Stimulated activated CD8-positive, alpha-beta memory T cell treated with anti-CD3 and anti-CD28 coated beads, Interleukin-7, amount 100 ng/mL, for 1 hour (primary cell): ENCODE data around the gene ADRA2B.

ENCODE experiments used
- DNase-seq, 2 donors: peaks; one replicate each; pipeline ENCODE4 v3.0.0-alpha.2; 2020; ENCODE audit warnings: low read depth in 2 of 2

ADRA2B gene

GRCh38 chr2:96117701-96118588 is 1.6 kb upstream of the ADRA2B start:
- no peak for DNase-seq

DNA sequence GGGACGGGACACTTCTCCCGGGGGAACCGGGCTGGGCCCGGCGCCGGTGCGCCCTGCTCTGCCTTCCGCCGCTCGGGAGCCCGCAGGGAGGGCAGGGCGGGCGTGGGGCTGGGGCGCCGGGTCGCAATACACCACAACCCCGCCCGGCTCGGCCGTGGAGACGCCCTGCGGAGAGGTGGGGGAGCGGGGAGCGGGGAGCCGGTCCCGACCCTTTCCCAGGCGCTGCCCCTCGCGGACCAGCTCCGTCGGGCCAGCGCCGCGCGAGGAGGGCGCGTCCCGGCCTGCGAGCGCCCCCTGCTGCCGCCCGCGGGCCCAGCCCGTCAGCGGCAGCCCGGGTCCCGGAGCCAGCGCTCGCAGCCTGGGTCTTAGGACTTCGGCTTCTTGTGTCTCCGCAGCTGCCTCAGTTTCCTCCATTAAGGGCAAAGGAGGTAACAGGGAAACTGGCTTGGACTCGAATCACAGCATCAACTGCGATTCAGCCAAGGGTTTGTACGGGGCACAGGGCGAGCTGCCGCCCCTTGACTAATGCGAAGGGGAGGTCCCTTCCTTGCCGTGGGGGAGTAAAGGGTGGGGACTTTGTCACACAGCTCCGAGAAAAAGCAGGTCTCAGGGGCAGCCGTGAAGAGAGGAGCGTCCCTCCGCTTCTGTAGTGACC is 635 bp upstream of the ADRA2B start:
- no peak for DNase-seq

DNA sequence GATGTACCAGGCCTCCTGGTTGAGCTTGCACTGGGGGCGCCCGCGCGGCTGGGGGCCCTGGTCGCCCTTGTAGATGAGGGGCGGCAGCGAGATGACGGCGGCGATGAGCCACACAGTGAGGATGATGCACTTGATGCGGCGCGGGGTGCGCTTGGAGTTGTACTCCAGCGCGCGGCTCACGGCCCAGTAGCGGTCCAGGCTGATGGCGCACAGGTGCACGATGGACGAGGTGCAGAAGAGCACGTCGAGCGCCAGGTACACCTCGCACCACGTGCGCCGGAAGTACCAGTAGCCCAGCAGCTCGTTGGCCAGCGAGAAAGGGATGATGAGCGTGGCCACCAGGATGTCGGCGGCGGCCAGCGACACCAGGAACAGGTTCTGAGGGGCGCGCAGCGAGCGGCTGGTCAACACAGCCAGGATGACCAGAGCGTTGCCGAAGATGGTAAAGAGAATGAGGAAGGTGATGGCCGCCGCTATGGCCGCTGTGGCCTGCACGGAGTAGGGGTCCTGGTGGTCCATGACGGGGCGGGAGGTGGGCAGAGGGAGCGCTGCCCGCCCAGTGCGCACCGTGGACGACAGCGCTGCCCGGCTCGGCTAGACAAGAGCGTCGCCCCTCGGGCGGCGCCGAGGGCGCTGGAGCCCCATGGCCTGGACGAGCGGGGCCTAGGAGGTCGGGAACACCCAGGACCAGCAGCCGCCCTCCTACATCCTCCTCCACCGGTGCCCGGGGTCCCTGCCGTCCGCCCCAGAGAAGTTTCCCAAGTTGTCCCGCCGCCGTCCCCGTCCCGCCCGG is 544 bp downstream of the ADRA2B start:
- DNase-seq, result no peak

DNA sequence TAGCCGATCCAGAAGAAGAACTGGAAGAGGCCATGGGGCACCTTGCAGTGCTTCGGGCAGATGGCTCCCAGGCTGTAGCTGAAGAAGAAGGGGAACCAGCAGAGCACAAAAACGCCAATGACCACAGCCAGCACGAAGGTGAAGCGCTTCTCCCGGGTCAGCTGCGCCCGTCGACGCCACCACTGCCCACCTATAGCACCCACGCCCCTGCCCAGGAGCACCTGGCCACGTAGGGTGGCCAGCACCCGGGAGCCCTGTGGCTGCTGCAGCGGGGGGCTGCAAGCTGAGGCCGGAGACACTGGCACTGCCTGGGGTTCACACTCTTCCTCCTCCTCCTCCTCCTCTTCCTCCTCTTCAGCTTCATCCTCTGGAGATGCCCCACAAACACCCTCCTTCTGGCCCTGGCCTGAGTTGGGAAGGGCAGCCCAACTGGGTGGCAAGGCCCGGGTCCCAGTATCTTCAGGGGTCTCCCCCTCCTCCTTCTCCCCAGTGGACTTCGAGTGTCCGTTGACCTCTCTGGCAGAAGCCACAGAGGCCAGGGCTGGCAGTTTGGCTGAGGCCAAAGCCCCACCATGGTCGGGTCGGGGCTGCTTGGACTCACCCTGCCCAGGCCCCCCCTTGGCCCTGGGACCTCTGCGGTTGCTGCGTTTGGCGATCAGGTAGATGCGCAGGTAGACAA is 1.3 kb downstream of the ADRA2B start:
- DNase-seq, result no peak

- DNase-seq, result no peak
Observed at GRCh38 chr2:96114546-96114902, 1.8 kb downstream of the ADRA2B start.

DNA sequence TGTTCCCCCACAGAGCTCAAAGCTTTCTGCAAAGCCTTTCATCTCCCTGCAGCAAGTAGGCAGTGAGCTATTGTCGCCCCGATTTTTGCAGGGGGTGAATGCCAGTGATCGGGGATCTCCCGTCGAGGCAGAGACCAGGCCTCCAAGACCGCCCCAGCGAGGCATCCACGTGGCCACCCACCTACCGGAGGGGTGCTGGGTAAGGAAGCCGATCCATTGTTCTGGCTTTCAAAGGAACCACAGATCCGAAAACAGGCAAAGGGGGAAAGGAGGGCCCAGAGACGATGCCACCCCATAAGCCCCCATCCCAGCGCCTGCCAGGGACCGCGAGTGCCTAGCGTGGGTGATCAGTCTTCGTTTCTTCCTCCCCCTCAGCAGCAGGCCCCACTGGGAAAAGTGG is 2.4 kb downstream of the ADRA2B start:
- DNase-seq, result no peak

DNA sequence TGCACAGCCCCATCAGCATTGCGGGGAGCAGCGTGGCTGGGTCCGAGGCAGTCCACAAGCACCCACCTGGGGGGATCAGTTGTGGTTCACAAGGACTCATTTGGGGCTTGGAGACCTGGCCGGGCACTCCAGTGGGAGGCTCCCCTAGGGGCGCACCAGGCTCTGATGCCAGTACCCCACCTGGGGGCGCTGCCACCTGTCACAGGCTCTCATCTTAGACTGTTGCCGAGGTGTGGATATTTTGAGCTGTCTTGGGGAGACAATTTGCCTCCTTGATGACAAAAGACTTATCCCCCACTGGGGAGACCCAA is 3.0 kb downstream of the ADRA2B start:
- no peak for DNase-seq

DNA sequence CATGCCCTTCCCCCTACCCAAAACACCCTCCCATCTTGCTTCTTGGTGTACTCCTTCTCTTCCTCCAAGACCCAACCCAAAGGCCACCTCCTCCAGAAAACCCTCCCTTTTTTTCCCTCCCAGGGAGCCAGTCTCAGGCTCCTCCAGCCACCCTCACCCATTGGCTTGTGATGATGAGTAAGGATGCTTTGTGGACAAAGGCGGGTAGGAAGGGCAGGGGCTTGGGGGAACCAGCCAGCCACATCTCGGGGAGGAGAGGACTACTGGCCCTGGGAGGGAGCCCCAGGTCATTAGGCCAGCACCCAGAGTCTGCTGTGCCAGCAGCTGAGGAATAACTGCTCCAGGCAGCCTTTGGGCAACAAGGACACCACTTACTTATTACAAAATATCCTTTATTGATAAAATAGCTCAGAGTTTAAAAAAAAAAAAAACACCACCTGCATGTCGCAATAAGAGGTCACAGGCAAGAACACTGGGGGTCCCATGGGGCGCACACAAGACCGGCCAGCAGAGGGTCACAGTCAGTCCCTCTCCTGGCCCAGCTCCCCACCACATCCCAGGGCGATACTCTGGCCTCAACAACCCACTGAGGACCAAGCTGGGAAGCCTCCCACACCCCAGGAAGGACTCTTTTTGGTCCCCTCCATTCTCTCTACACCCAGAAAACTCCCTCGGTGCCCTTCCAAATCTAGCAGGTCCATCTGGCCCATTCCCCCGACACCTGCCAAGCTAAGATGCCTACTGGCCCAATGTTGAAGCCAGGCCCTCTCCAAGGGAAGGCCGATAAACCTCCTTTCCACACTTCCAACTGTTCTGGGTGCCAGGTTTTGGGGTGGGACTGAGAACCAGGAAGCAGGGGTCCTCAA is 3.6 kb downstream of the ADRA2B start:
- no peak for DNase-seq

GRCh38 chr2:96111823-96112500 is 4.4 kb downstream of the ADRA2B start:
- no peak for DNase-seq

GRCh38 chr2:96111257-96111640 is 5.1 kb downstream of the ADRA2B start:
- no peak for DNase-seq

- no peak for DNase-seq
Observed at GRCh38 chr2:96110621-96111256, 5.6 kb downstream of the ADRA2B start.

GRCh38 chr2:96109931-96110511 is 6.3 kb downstream of the ADRA2B start:
- DNase-seq, result no peak

DNA sequence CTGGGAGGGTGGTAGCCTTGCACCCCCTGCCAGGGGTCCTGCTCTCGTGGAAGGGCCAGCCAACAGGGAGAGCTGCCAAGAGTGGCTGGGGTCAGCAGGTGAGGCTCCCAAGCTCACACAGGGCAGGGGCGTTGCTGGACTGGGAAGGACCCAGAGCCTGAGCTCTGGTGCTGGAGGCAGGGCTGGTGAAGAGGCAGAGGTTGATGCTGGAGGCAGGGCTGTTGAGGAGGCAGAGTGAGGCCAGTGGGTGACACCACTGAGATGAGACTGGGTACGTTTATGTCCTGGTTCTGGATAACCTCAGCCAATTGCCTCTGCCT is 7.0 kb downstream of the ADRA2B start:
- no peak for DNase-seq

GRCh38 chr2:96108541-96109360 is 7.6 kb downstream of the ADRA2B start:
- no peak for DNase-seq

- DNase-seq, result no peak
Observed at GRCh38 chr2:96108151-96108540, 8.2 kb downstream of the ADRA2B start.

- DNase-seq, result no peak
Observed at GRCh38 chr2:96107708-96108065, 8.7 kb downstream of the ADRA2B start.

- DNase-seq, result no peak
Observed at GRCh38 chr2:96106991-96107707, 9.2 kb downstream of the ADRA2B start.

DNA sequence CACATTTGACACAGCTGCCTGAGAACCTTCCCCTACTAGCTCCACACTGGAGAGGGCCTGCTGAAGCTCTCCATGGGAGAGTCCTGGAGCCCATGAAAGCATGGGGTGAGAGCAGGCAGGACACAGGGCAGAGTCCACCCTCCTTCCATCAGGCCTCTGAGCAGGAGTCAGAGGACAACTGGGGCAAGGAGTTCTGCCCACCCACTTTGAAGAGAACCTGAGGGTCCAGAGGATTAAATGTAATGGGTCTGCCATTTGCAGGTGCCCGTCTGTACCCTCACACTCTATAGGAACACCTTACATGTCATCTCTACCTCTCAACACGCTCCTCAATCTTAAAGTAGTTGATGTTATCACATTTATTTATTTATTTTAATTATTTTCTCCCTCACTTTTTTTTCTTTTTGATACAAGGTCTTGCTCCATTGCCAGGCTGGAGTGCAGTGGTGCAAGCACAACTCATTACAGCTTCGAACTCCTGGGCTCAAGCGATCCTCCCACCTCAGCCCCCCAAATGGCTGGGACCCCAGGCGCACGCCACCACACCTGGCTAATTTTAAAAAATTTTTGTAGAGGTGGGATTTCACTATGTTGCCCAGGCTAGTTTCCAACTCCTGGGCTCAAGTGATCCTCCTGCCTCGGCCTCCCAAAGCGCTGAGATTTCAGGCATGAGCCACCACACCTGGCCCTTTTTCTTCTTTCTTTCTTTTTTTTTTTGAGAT is 10.2 kb downstream of the ADRA2B start:
- no peak for DNase-seq
